ENCODE measurements around the gene SSBP2. TPM values are rescaled to one million over a fixed set of nuclear protein-coding genes. Genes with fewer than 3 reads are reported as not detected.

SSBP2 gene
- total RNA-seq, 4 donors from 2014 or later = 38.6 to 58.5 (median 51.8) TPM

DNA sequence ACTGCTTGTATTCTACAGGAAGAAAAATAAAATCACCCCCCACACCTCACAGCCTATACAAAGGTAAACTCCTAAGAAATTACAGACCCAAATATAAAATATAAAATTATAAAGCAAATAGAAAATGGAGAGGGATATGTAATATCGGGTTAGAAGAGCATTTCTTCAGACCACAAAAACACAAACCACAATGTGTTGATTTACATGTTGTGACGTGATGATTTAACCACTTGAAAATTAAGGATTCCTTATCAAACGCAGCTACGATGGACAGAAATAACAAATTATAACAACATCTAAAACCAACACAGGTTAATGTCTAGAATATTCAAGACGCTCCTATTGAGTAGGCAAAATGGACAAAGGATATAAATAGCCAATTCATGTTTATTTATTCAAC, 26.3 kb downstream of the SSBP2 start:
- intact Hi-C loops (cut with DNase I) = no loop called here
- DNase-seq = no peak
- no peak overlapping the region for H3K4me3 ChIP-seq (replicated peaks in 1 of 3)
- 64 to 68% methylated on average over 5 of the region's 5 CpGs for WGBS, 2 donors
- peaks cover 0 to 13% of the 10 kb centered on the region in 2 donors for H3K4me1 ChIP-seq
- H3K27ac ChIP-seq = no peak overlapping the region
- H3K27me3 ChIP-seq = no peaks in the 10 kb centered on the region
- H3K9me3 ChIP-seq = no peaks in the 10 kb centered on the region
- TF ChIP-seq, protein P1, sequence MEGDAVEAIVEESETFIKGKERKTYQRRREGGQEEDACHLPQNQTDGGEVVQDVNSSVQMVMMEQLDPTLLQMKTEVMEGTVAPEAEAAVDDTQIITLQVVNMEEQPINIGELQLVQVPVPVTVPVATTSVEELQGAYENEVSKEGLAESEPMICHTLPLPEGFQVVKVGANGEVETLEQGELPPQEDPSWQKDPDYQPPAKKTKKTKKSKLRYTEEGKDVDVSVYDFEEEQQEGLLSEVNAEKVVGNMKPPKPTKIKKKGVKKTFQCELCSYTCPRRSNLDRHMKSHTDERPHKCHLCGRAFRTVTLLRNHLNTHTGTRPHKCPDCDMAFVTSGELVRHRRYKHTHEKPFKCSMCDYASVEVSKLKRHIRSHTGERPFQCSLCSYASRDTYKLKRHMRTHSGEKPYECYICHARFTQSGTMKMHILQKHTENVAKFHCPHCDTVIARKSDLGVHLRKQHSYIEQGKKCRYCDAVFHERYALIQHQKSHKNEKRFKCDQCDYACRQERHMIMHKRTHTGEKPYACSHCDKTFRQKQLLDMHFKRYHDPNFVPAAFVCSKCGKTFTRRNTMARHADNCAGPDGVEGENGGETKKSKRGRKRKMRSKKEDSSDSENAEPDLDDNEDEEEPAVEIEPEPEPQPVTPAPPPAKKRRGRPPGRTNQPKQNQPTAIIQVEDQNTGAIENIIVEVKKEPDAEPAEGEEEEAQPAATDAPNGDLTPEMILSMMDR (IDR thresholded peaks at IDR 0.05) = no peak
- TF ChIP-seq POLR2A (IDR thresholded peaks at IDR 0.05) = no peak
- H3K36me3 ChIP-seq = no peaks in the 10 kb centered on the region

DNA sequence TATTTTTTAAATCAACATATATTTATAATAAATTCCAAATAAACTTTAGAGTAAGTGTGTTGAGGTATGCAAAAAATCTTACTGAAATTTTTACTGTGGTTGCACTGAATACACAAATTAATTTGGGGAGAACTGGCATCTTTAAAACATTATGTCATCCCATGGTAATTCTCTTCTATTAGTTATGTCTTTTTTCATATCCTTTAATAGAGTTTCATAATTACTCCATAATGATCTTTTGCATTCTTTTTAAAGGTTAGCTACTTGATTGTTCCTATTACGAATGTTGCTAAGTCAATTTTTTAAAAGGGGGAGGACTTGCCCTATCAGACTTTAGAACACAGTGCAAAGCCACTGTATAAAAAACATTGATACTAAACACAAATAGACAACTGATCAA, 26.8 kb downstream of the SSBP2 start:
- Histone ChIP-seq H3K9me3 (no peaks in the 10 kb centered on the region), H3K4me1 (peaks cover 0 to 13% of the 10 kb centered on the region in 2 donors), H3K27me3 (no peaks in the 10 kb centered on the region), H3K36me3 (no peaks in the 10 kb centered on the region), H3K27ac (no peak overlapping the region), H3K4me3 (replicated peaks in 1 of 3) (no peak overlapping the region)
- TF ChIP-seq POLR2A (IDR thresholded peaks at IDR 0.05) = no peak
- TF ChIP-seq, protein P1 (IDR thresholded peaks at IDR 0.05) = no peak
- DNase-seq = no peak
- WGBS, 2 donors = 85 to 93% methylated on average over 1 of the region's 1 CpG
- intact Hi-C loops (cut with DNase I) = no loop called here

DNA sequence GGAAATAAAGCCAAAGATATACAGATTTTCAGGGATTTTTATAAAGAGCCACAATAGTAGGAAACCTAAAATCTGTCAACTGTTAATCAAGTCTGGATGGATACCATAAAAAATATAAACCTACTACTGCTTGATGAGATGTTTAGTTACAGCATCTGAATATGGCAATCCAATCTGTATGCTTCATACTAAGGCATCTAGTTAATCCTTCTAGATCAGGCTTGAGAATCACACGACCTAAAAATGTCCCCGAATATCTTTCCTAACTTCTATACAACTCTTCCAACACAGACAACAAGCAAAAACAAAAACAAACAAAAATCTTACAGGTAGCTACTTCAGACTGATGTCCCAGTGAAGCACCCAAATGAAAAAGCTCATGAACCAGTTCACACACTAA, 29.8 kb downstream of the SSBP2 start:
- H3K27ac ChIP-seq = no peak overlapping the region

DNA sequence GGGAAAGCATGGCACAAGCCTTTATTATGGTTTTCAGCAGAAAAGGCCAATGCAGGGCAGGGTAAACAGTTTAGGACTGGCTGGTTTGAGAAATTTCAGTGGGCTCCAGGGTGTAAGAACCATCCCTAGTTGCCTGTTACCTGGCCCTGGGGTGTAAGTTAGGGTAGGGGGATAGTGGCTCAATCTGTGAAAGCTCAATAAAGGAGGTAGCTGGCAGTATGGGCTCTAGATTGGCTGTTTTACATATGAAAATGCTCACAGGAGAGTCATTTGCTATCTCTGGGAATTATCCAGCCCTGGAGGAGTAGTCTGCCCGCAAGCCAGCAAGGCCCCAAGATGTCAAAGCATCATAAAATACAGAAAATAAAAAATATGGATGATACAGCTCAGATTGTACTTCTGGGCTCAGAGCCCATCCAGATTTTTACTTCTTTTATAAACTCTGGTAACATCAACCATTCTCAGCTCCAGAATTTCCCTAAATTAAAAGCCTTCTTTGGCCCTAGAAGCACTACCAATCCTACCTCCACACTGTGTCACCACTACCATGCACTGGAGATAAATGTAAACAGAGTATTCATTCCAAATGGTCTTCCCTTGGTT, 31.1 kb downstream of the SSBP2 start:
- intact Hi-C loops (cut with DNase I) = no loop called here
- H3K27me3 ChIP-seq = no peaks in the 10 kb centered on the region
- no peak overlapping the region for H3K27ac ChIP-seq
- H3K4me1 ChIP-seq = peaks cover 0 to 11% of the 10 kb centered on the region in 2 donors
- no peaks in the 10 kb centered on the region for H3K9me3 ChIP-seq
- H3K4me3 ChIP-seq (replicated peaks in 1 of 3) = no peak overlapping the region
- no peak for TF ChIP-seq POLR2A (IDR thresholded peaks at IDR 0.05)
- TF ChIP-seq, protein P1 (IDR thresholded peaks at IDR 0.05) = no peak
- 94 to 96% methylated on average over 1 of the region's 1 CpG for WGBS, 2 donors
- DNase-seq = no peak
- H3K36me3 ChIP-seq = no peaks in the 10 kb centered on the region

More for the DNA sequence above, 29.8 kb downstream of the SSBP2 start:
- Histone ChIP-seq H3K4me1 (peaks cover 0 to 13% of the 10 kb centered on the region in 2 donors), H3K4me3 (replicated peaks in 1 of 3) (no peak overlapping the region), H3K9me3 (no peaks in the 10 kb centered on the region), H3K36me3 (no peaks in the 10 kb centered on the region), H3K27me3 (no peaks in the 10 kb centered on the region)
- WGBS, 2 donors = 78 to 82% methylated on average over 2 of the region's 2 CpGs
- no peak for TF ChIP-seq POLR2A (IDR thresholded peaks at IDR 0.05)
- TF ChIP-seq, protein P1 (IDR thresholded peaks at IDR 0.05) = no peak
- intact Hi-C loops (cut with DNase I) = no loop called here
- no peak for DNase-seq

DNA sequence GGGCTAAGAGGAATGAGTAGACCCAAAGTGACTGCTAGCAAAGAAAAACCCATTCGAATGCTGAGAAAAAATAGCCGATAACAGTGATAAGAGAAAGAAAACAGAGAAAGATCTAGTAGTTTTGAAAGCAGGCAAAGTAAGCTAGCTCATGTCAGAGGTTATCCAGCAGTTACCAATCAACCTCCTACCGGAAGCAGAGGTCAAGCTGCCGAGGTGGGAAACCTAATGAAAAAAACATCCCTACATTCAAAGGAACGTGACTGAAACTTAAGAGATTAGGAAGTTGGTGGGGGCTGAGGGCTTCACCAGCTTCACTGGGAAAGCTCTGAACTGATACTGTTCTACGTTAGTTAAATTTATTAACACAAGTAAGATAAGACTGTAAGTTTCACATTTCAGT, 32.6 kb downstream of the SSBP2 start:
- intact Hi-C loops (cut with DNase I) = no loop called here
- Histone ChIP-seq H3K27me3 (no peaks in the 10 kb centered on the region), H3K4me1 (peaks cover 0 to 7% of the 10 kb centered on the region in 2 donors), H3K9me3 (no peaks in the 10 kb centered on the region), H3K36me3 (no peaks in the 10 kb centered on the region), H3K4me3 (replicated peaks in 1 of 3) (no peak overlapping the region), H3K27ac (no peak overlapping the region)
- 57 to 59% methylated on average over 6 of the region's 6 CpGs for WGBS, 2 donors
- no peak for DNase-seq
- TF ChIP-seq, protein P1 (IDR thresholded peaks at IDR 0.05) = no peak
- no peak for TF ChIP-seq POLR2A (IDR thresholded peaks at IDR 0.05)

Measured in thyroid gland (tissue), 4 donors.